Muscle of leg (tissue), 11 donors: ENCODE data around the gene KAT14. TPM values are rescaled to one million over a fixed set of nuclear protein-coding genes. Genes with fewer than 3 reads are reported as not detected.
"Not testable (repeated sequence)": the region's sequence is repeated elsewhere in the genome, so short reads cannot be mapped to it uniquely, and the experiment has no call there.

ENCODE experiments used
- DNase-seq: peaks from one replicate; pipeline ENCODE4 v3.0.0; 2013
- H3K27ac ChIP-seq: one replicate; pipeline ENCODE4 v1.5.1; 2013; ENCODE audit warnings: mild to moderate bottlenecking, low read length, control low read depth
- H3K27me3 ChIP-seq: one replicate; pipeline ENCODE4 v1.6.1; 2013; ENCODE audit warnings: low read length; ENCODE audit not compliant: control insufficient read depth, insufficient read depth
- H3K36me3 ChIP-seq: one replicate; pipeline ENCODE4 v1.6.1; 2013; ENCODE audit warnings: low read length; ENCODE audit not compliant: control insufficient read depth, insufficient read depth
- H3K4me1 ChIP-seq: one replicate; pipeline ENCODE4 v1.6.1; 2013; ENCODE audit warnings: low read length; ENCODE audit not compliant: control insufficient read depth, insufficient read depth
- H3K4me3 ChIP-seq: one replicate; pipeline ENCODE4 v1.5.1; 2013; ENCODE audit warnings: low read length, control low read depth
- H3K9me3 ChIP-seq: replicated peaks from 2 replicates; pipeline ENCODE4 v1.6.1; 2013; ENCODE audit warnings: low read depth, low read length; ENCODE audit not compliant: control insufficient read depth
- WGBS: methylation state at CpG from one replicate; pipeline ENCODE4 v1.1.5; 2013; ENCODE audit warnings: missing lambda C conversion rate; ENCODE audit not compliant: insufficient coverage; 5-methylcytosine and 5-hydroxymethylcytosine counted together
- polyA plus RNA-seq, 8 donors: library from polyadenylated mRNA; unstranded; fragments of 120-200 nt; gene quantifications; one replicate each; pipeline versions ENCODE4 v1.2.1 to v1.2.3, GENCODE V29; 2013; ENCODE audit warnings: inconsistent platforms in 1 of 8, low replicate concordance in 1 of 8; ENCODE audit not compliant: insufficient read length in 8 of 8, insufficient read depth in 1 of 8
- total RNA-seq: library from RNA; stranded (reverse); fragments of 120-200 nt; gene quantifications from one replicate; pipeline ENCODE4 v1.2.4, GENCODE V29; 2013

The KAT14 gene
- total and polyA plus RNA-seq, 9 donors, result 15.6 to 20.6 (median 18.6) TPM

DNA sequence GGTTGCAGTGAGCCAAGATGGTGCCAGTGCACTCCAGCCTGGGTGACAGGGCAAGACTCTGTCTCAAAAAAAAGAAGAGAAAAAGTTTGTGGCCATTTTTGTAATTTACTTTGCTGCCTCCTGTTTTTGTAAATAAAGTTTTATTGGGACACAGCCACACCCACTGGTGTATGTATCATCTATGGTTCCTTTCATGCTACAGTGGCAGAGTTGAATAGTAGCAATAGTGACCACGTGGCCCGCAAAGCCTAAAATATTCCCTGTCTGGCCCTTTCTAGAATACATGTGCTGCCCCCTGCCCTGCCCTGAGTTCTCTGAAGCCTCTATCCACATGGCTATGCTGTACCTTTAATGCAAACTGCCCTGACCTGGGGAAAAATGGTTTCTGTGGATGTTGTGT lies 75.3 kb downstream of the KAT14 start:
- Histone ChIP-seq H3K27ac (no peak overlapping the region), H3K4me1 (no peaks in the 10 kb centered on the region), H3K9me3 (no peaks in the 10 kb centered on the region), H3K27me3 (no peaks in the 10 kb centered on the region), H3K4me3 (no peak overlapping the region), H3K36me3 (no peaks in the 10 kb centered on the region)
- WGBS, result no CpG with 5 or more reads among the region's 2 CpGs
- no peak for DNase-seq

DNA sequence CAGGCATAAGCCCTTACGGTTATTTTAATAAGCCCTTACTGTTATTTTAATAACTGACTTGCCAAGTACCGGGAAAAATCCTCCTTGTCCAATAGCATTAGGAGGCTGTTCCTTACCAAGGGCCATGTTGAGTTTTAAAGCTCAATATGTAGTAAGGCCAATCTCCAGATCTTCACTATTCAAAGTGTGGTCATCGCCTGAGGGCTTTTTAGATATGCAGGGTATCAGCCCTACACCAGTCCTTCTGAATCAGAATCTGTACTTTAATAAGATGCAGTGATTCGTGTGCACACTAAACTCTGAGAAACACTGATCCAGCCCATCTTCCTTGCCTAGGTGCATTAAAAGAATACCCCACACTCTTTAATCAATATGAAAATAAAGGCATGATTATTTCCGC lies 77.9 kb downstream of the KAT14 start:
- Histone ChIP-seq H3K36me3 (no peaks in the 10 kb centered on the region), H3K4me1 (no peaks in the 10 kb centered on the region), H3K4me3 (no peak overlapping the region), H3K27me3 (no peaks in the 10 kb centered on the region), H3K27ac (no peak overlapping the region), H3K9me3 (no peaks in the 10 kb centered on the region)
- WGBS, result no CpG with 5 or more reads among the region's 5 CpGs
- DNase-seq, result no peak

DNA sequence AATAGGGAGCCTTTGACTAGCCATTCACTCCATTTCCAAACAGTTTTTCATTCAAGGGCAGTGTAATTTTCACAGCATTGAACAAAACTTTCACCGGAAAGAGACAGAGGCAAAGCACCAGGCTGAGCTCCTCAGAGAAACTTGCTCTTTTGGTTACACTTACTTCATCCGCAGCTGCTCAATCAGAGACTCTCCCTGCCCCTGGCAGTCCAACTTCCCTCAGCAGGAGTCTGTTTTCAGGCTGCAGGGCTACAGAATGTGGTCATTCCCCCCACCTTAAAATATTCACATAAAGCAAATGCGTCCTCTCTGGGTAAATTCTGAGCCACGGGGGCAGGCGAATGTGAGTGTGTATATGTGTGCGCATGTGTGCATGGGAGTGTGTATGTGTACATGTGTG lies 80.6 kb downstream of the KAT14 start:
- H3K4me3 ChIP-seq, result no peak overlapping the region
- no peaks in the 10 kb centered on the region for H3K4me1 ChIP-seq
- 85% methylated on average over 3 of the region's 6 CpGs for WGBS
- DNase-seq, result no peak
- H3K36me3 ChIP-seq, result no peaks in the 10 kb centered on the region
- H3K27me3 ChIP-seq, result no peaks in the 10 kb centered on the region
- no peaks in the 10 kb centered on the region for H3K9me3 ChIP-seq
- no peak overlapping the region for H3K27ac ChIP-seq

DNA sequence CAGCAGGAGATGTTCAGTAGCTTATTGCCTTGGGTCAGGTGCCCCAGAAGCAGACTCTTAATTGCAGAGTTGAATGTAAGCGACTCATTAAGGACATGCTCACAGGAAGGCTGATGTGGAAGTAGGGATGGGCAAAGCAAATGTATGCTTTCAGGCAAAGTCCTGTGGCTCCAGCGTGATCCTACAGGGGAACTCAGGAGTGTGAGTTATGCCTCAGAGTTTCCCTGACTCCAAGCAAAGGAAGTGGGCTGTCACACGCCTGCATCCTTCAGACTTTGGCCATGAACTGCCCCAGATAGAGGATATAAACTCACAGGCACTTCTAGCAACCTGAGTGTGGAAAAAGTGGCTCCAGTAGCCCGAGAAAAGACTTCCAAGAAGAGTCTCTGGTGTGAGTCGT lies 85.7 kb downstream of the KAT14 start:
- Histone ChIP-seq H3K4me1 (peaks cover 12% of the 10 kb centered on the region), H3K36me3 (no peaks in the 10 kb centered on the region), H3K9me3 (no peaks in the 10 kb centered on the region), H3K4me3 (no peak overlapping the region), H3K27ac (no peak overlapping the region), H3K27me3 (no peaks in the 10 kb centered on the region)
- no peak for DNase-seq
- 64% methylated on average over 4 of the region's 5 CpGs for WGBS

DNA sequence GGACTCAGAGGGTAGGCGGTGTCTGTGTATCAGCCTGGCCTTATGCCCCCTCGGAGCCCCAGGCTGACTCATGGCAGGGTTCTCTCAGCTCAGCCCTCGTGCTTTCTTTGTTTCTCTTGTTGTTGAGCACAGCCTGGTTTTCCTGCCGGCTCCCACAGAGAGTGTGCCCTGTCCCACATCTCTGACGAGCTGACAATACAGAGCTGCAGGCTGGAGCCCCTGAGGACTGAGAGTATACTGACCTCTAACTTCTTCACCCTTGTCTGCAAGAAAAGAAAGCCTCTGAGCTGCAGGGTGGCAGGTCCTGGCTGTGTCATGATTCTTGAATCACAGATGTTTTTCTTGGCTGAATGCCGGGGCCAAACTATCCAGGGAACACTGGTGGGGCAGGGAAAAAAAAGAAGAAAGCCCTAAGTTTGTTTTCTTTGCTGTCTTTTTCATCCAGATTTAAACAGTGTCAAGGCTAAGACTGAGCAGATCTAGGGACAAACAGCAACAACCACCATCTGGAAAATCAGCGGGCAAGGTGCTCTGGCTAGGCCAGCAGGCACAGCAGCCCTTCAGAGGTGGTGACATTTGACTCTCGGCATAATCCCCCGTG lies 87.4 kb downstream of the KAT14 start:
- 15% methylated on average over 7 of the region's 9 CpGs for WGBS
- H3K4me1 ChIP-seq, result peaks cover 12% of the 10 kb centered on the region
- H3K36me3 ChIP-seq, result no peaks in the 10 kb centered on the region
- no peaks in the 10 kb centered on the region for H3K9me3 ChIP-seq
- no peak overlapping the region for H3K4me3 ChIP-seq
- DNase-seq, result peak; percentile 41
- no peaks in the 10 kb centered on the region for H3K27me3 ChIP-seq
- peak overlapping the region; percentile 47 for H3K27ac ChIP-seq

DNA sequence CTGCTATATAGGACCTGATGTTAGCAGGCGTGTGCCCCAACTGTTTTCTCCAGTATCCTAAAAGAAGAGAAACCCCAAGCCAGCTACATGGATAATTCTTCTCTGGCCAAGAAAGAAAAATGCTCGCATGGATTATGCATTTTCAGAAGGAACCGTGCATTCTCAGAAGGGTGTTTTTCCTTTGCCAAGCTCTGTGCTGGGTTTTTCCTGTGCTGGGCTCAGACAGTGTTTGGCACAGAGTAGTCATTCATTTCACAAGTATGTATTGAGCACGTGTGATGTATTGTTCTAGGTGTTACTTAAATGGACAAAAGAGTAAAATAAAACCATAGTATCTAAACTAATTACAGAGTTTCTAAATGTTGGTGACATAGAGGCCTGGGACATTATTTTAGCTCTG lies 88.0 kb downstream of the KAT14 start:
- H3K36me3 ChIP-seq, result no peaks in the 10 kb centered on the region
- no peaks in the 10 kb centered on the region for H3K9me3 ChIP-seq
- H3K4me1 ChIP-seq, result peaks cover 12% of the 10 kb centered on the region
- H3K27me3 ChIP-seq, result no peaks in the 10 kb centered on the region
- H3K4me3 ChIP-seq, result no peak overlapping the region
- 18% methylated on average over 2 of the region's 4 CpGs for WGBS
- peak; percentile 53 for DNase-seq
- peak overlapping the region; percentile 47 for H3K27ac ChIP-seq

DNA sequence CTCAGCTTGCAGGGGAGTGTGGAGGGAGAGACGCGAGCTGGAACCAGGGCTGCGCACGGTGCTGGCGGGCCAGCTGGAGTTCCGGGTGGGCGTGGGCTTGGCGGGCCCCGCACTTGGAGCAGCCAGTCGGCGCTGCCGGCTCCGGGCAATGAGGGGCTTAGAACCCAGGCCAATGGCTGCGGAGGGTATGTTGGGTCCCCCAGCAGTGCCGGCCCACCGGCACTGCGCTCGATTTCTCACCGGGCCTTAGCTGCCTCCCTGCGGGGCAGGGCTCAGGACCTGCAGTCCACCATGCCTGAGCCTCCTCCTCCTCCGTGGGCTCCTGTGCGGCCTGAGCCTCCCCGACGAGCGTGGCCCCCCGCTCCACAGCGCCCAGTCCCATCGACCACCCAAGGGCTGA lies 89.1 kb downstream of the KAT14 start:
- H3K4me1 ChIP-seq, result peaks cover 12% of the 10 kb centered on the region
- H3K27me3 ChIP-seq, DNase-seq, H3K27ac ChIP-seq, H3K9me3 ChIP-seq, H3K36me3 ChIP-seq, H3K4me3 ChIP-seq: not testable (repeated sequence)
- 93% methylated on average over 27 of the region's 28 CpGs for WGBS

DNA sequence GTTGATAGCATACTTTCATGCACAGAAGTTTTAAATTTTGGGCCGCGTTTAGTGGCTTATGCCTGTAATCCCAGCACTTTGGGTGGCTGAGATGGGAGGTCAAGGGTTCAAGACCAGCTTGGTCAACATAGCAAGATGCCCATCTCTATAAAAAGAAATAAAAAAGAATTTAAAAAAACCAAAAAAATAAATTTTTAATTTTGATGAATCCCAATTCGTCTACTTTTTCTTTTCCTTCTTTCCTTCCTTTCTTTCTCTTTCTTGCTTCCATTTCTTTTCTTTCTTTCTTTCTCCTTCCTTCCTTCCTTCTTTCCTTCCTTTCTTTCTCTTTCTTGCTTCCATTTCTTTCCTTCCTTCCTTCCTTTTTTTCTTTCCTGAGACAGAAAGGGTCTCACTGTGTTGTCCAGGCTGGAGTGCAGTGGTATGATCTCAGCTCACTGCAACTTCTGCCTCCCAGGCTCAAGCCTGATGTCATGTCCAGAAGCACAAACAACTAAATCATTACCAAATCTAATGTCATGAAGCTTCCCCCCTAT lies 95.8 kb downstream of the KAT14 start:
- WGBS, result 80% methylated on average over 1 of the region's 3 CpGs
- no peaks in the 10 kb centered on the region for H3K36me3 ChIP-seq

More for the DNA sequence above, 95.8 kb downstream of the KAT14 start:
- Histone ChIP-seq H3K27me3 (no peaks in the 10 kb centered on the region), H3K9me3 (peaks cover 2% of the 10 kb centered on the region), H3K4me3 (no peak overlapping the region), H3K27ac (no peak overlapping the region), H3K4me1 (no peaks in the 10 kb centered on the region)
- DNase-seq, result no peak

Other genes starting within 250 kb of the KAT14 start
- 78.9 TPM for gene SNX5, start 169.1 kb upstream of the KAT14 start, total RNA-seq
- gene SNX5, start 169.1 kb upstream of the KAT14 start, polyA plus RNA-seq, result 100 to 1,000 TPM in 7 of 8 donors, 10 to 100 TPM in 1; 89.3 to 123 (median 107) TPM
- gene MGME1, start 168.8 kb upstream of the KAT14 start, total RNA-seq, result 10.4 TPM
- 10 to 100 TPM; 17.4 to 23.9 (median 20.4) TPM for gene MGME1, start 168.8 kb upstream of the KAT14 start, polyA plus RNA-seq
- gene OVOL2, start 79.9 kb upstream of the KAT14 start, total RNA-seq, result not detected
- gene OVOL2, start 79.9 kb upstream of the KAT14 start, polyA plus RNA-seq, result under 1 TPM in 2 of 8 donors, not detected in 6; 0.45 to 0.78 TPM
- 10.7 TPM for gene PET117, start within 50 bp of the KAT14 start, total RNA-seq
- 10 to 100 TPM in 7 of 8 donors, 1 to 10 TPM in 1; 8.6 to 13.6 (median 10.9) TPM for gene PET117, start within 50 bp of the KAT14 start, polyA plus RNA-seq
- 23.9 TPM for gene ZNF133, start 150.7 kb downstream of the KAT14 start, total RNA-seq
- gene ZNF133, start 150.7 kb downstream of the KAT14 start, polyA plus RNA-seq, result 10 to 100 TPM; 13.1 to 18.2 (median 15.6) TPM